Effector CD4-positive, alpha-beta T cell (primary cell): ENCODE data around the gene P2RY8.
"Not testable (repeated sequence)": the region's sequence is repeated elsewhere in the genome, so short reads cannot be mapped to it uniquely, and the experiment has no call there.

ENCODE experiments used
- DNase-seq: peaks from one replicate; pipeline ENCODE4 v3.0.0-alpha.2; 2020

Gene P2RY8

DNA sequence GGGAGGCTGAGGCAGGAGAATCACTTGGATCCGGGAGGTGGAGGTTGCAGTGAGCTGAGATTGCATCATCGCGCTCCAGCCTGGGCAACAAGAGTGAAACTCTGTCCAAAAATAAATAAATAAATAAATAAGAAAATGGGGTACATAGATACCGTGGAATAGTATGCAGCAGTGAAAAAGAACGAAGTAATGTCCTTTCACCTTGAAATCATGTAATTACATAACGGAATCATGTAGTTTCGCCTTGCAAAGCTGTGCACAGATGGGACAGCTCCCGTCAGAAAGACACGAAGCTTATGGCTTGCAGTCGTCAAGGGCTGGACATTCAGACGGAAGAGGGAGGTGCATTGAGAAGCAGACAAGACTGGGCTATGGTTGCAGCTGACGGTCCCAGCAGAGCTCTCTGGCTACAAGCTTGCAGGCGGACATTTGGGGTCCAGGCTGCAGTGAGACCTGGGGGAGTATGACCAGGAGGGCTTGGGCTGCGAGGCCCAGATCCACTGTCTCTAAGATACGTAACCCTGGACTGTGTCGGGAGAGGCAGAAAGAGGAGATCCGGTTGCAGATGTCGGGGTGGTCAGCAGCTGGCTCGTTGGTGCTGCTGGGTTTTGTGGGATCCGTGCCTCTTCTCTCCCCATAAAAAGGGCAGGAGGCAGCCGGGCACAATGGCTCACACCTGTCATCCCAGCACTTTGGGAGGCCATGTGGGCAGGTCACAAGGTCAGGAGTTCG is 6.2 kb upstream of the P2RY8 start:
- no peak for DNase-seq

DNA sequence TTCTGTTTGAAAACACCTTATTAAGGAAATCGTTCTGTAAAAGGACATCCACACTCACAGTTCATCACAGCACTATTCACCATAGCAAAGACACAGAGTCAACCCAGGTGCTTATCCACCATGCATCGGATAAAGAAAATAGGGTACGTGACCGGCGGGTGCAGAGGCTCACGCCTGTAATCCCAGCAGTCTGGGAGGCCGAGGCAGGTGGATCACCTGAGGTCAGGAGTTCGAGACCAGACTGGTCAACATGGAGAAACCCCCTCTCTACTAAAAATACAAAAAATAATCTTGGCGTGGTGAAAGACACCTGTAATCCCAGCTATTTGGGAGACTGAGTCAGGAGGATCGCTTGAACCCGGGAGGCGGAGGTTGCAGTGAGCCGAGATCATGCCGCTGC is 2.2 kb upstream of the P2RY8 start:
- not testable (repeated sequence) for DNase-seq

DNA sequence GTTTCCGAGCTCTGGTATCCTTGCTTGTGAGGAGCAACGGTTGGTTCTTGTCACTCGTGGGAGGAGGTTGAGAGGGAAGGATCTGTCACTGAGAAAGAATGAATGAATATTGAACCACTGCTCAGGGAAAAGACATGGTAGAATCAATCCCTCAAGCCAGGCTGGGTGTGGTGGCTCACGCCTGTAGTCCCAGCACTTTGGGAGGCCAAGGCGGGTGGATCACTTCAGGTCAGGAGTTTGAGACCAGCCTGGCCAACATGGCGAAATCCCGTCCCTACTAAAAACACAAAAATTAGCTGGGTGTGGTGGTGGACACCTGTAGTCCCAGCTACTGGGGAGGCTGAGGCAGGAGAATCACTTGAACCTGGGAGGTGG is 718 bp upstream of the P2RY8 start:
- not testable (repeated sequence) for DNase-seq

DNA sequence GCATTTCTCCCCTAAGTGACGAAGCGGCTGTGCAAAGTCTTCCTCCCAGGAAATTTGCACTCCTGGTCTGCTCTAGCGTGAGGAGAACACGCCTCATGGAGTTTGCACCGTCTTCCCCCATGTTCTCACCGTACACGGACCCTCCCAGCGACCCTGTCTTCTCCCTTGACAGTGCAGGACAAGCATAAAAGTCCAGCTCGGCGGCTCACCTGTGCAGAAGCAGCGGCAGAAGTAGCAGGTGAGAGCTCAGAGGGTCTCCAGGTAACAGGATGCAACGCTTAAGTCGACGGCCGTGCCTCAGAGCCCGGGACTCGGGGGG is 314 bp downstream of the P2RY8 start:
- DNase-seq, result no peak

DNA sequence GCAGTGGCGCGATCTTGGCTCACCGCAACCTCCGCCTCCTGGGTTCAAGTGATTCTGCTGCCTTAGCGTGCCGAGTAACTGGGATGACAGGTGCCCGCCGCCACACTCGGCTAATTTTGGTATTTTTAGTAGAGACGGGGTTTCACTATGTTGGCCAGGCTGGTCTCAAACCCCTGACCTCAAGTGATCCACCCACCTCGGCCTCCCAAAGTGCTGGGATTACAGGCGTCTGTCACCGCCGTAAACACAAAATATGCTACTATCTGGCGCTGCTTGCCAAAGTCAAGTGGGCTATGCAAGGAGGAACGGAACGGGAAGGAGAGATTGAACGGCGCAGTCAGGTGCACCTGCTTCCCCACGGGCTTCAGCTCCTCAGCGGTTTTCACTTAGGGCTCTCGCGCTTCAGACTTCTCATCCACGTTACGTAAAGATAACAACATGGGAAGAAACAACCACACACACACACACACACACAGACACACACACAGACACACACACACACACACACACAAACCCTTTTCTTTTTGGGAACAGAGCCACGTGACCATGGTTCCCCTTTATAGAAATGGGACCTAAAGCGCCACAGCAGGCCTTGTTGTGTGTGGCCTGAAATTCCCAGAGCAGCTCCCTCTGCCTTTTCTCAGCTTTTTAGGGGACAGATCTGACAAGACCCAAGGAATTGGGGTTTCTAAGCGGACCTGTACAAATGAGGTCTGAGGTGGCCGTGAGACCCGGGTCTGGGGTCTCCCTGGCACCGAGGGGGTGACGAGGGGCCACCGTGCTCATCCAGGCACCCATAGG is 1.5 kb downstream of the P2RY8 start:
- peak; percentile 12 for DNase-seq

DNA sequence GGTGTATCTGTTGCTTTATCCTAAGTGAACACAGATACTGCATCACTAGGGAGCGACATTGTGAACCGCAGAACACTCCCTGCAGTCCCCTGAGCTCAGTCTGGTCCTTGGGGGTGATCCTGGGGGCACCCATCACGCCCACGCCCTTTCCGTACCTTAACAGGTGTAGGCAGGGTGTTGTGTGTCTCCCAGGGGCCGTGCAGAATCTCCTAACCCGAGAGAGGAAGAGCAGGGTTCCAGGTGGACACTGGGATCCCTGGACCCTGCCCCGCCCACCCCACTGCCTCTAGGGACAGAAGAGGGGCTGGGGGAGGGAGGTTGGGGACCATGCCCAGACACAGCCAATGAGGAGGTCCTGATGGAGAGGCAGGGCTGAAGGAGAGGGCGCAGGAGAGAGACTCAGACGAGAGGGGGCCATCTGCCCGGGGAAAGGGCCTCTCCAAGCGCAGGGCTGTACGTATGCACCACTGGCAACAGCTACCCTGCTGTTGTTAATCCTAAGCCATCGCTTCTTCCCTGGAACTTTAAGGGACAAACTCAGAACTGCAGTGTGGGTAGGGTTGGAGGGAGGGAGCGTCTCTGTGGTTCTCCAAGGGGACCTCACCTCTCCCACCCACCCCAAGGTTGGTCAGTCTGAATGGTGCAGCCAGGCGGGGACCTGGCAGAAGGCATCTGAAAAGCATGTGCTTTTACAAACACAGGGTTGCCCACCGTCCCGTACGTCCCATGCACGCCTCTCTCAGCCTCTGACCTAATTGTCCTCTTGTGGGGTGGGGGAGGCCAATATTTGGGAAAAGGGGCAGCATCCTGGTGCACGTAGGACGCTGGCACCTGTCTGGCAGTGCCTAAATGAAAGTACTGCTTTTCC is 2.5 kb downstream of the P2RY8 start:
- peak; percentile 11 for DNase-seq

DNA sequence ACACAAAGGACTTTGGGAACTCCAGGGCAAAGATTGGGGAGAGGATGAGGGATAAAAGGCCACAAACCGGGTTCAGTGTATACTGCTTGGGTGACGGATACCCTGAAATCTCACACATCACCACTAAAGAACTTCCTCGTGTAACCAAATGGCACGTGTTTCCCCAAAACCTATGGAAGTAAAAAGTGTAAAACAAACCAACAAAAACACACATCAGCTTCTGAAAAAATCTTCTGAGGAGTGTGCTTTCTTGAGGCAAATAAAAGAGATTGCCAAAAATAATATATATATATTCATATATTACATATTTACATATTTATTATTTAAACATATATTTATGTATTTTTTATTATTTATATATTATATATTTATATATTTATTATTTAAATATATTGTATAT is 3.9 kb downstream of the P2RY8 start:
- no peak for DNase-seq

DNA sequence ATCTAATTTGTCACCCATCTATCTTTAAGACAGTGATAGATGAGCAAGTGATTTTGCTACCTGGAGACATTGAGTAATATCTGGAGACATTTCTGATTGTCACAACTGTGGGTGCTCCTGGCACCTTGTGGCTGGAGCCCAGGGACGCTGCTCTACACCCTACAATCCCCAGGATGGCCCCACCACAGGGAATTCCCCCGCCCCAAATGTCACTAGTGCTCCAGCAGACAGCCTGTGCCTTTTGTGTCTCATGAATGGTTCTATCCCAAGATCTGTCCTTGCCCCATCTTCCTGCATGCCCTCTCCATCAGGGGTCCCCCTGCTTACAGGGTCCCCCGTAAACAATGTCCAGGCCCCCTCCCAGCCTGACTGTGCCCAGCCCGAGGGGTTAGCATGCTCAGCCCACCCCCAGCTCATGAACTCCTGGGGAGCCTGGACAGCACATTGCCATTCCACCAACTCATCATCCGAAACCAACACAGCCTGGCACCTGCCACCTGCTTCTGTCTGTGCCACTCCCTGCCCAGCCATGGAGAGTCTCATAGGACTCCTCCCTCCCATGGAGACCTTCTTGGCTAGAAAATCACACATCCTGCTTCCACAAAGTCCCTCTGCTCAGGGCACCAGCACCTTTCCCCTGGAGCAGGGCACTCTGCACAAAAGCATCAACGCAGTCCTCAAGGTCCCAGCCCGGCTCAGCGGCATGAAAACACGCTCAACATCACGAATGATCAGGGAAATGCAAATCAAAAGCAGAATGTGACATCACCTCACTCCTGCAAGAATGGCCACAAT is 5.7 kb downstream of the P2RY8 start:
- no peak for DNase-seq

DNA sequence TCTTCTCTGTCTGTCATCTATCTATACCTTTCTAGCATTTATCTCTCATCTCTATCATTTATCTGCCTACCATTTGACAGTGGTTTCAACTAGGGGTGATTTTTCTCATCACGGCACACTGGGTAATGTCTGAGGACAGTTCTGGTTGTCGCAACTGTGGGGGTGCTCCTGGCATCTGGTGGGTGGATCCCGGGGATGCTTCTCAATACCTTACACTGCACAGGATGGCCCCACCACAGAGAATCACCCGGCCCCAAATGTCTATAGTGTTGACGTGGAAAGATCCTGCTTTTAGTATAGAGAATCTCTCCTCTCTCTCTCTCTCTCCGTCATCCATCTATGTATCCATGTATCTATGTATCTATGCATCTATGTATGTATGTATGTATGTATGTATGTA is 7.2 kb downstream of the P2RY8 start:
- DNase-seq, result no peak

DNA sequence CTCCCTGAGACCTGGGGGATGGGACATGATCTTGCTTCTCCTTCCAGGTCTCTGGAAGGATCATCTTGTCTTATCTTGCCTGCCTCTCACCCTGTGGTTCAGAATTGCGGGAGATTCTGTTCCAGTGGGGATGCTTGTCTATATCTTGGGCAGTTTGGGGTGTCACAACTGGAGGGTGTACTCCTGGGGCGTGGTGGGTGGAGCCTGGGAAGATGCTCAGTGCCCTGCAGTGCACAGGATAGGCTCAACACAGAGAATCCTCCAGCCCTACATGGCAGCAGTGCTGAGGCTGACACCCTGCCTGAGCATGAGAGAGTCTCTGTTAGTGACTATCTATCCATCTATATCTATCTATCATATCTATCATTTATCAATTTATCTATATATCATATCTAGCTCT is 7.7 kb downstream of the P2RY8 start:
- DNase-seq, result no peak

DNA sequence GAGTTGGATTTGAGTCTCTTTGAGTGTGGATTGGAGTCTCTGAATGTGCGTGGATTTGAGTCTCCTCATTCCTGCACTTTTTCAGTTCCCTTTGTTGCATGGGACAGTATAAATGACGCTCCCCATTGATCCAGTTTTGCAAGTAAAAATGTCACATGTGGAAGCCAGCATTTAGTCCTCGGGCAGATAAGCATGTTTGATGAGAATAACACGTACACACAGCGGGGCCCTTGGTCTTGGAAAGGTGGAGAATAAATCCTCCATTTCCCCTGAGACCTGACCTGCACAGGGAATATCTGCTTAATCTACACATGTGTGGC is 8.1 kb downstream of the P2RY8 start:
- no peak for DNase-seq

DNA sequence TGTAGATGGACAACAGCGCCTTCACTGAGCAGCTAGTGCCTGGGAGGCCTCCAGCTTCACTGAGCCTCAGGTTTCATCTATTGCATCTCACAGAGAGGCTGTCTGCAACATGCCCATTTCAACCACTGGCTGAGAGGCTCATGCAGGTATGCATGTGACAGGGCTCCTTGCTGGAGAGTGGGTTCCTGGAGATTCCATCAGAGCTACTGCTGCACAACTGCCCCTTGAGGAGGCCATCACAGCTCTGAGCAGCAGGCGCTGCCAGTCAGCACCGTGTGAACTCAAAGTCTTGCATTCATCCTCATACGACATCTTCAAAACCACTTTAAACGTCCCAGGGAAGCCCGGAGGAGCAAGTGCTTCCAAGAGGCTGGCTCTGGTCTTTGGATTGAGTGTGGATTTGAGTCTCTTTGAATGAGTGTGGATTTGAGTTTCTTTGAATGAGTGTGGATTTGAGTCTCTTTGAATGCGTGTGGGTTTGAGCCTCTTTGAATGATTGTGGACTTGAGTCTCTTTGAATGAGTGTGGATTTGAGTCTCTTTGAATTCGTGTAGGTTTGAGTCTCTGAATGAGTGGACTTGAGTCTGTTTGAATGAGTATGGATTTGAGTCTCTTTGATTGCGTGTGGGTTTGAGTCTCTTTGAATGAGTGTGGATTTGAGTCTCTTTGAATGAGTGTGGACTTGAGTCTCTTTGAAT is 8.7 kb downstream of the P2RY8 start:
- DNase-seq, result no peak

DNA sequence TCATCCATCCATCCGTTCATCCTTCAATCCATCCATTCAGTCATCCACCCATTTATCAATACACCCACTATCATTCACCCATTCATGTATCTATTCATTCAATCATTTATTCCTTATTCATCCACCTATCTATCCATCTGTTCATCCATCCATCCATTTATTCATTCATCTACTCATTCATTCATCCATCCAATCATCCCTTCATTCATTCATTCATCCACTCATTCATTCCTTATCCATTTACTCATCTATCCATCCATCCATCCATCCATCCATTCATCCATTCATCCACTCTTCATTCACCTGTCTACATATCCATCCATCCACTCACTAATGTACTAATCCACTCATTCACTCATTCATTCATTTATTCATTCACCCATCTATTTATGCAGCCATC is 9.5 kb downstream of the P2RY8 start:
- no peak for DNase-seq

DNA sequence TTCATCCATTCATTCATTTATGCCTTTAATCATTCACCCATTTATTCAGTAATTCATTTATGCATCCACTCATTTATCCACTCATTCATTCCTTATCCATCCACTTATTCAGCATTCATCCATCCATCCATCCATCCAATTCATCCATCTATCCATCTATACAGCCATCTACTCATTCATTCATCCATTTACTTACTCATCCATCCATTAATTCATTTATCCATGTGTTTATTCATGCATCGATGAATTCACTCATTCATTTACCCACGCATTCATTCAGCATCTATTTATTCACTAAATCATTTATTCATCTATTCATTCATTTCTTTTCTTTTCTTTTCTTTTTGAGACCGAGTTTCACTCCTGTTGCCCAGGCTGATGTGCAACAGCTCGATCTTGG is 10.4 kb downstream of the P2RY8 start:
- no peak for DNase-seq

DNA sequence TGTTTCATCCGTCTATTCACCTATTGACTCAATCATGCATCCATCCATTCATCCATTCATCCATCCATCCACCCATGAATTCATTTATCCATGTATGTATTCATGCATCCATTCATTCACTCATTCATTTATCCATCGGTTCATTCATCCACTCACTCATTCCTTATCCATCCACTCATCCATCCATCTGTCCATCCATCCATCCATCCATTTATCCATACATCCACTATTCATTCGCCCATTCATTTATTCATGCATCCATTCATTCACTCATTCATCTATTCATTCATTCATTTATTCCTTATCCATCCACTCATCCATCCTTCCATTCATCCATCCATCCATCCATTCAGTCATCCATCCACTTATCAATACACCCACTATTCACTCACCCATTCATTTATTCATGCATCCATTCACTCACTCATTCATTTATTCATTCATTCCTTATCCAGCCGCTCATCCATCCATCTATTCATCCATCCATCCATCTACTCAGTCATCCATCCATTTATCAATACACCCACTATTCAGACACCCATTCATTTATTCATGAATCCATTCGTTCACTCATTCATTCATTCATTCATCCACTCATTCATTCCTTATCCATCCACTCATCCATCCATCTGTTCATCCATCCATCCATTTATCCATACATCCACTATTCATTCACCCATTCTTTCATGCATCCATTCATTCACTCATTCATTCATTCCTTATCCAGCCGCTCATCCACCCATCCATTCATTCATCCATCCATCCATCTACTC is 11.2 kb downstream of the P2RY8 start:
- DNase-seq, result no peak

DNA sequence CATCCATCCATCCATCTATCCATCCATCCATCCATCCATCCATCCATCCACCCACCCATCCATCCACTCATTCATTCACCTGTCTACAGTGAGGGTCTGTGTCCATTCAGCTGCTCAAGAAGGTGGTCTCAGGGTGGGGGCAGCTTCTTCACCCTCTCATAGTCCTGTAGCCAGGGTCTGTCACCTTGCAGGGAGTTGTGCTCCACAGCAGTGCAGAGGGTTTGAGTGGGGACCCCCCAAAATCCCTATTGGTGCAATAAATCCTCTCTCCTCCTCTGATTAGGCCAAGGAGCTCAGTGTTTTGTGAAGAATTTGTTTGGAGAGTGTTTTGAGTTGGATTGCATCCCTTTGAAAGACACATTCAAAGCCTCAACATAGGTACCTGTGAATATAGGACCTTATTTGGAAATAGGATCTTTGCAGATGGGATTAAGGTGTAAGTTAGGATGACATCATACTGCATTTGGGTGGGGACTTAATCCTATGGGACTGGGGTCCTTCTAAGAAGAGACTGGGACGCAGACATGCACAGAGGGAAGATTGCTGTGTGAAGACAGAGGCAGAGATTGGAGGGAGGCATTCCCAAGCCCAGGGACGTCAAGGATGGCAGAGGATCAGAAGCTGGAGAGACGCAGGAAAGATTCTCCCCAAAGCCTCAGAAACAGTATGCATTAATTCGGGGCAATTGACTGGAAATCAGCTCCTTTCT is 12.0 kb downstream of the P2RY8 start:
- no peak for DNase-seq

DNA sequence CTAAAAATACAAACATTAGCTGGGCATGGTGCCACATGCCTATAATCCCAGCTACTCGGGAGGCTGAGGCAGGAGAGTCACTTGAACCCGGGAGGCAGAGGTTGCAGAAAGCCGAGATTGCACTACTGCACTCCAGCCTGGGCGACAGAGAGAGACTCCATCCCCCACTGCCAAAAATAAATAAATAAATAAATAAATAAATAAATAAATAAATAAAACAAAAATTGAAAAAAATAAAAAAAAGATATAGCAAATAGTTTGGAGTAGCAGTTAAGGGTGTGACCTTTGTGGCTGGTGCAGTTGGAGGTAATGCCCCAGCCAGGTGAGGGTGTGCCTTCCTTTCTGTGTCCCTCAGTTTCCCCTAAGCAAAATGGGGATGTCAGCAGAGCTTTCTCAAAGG is 14.1 kb downstream of the P2RY8 start:
- not testable (repeated sequence) for DNase-seq

DNA sequence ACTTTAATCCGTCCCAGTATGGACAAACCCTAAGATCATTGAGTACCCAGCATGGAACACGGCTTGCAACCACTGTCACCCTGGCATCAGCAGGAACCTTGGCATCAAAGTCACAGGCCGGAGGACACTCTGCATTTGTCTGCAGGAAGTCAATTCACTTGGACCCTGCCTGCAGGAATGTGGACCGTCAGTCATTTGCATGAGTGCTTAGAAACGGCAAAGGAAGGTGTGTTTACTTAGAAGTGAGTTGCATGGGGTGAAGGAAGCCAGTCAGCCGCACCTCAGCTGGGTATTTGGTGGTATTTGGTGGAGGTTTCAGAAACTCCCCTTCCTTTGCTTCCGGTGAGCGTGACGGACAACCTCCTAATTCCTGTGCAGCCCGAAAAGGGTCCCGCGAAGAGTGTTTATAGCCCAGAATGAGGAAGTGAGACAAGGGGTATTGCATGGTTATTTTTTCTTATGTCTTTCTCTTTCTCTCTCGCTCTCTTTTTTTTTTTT is 15.5 kb downstream of the P2RY8 start:
- DNase-seq, result peak; percentile 51

DNA sequence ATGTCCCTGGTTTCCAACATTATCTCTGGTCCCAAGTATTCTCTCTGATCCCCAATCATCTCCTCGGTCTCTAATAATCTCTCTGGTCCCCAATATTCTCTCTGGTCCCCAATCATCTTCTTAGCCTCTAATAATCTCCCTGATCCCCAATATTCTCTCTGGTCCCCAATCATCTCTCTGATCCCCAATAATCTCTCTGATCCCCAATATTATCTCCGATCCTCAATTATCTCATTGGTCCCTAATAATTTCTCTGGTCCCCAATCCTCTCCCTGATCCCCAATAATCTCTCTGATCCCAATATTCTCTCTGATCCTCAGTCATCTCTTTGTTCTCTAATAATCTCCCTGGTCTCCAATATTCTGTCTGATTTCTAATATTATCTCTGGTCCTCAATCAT is 16.6 kb downstream of the P2RY8 start:
- no peak for DNase-seq

DNA sequence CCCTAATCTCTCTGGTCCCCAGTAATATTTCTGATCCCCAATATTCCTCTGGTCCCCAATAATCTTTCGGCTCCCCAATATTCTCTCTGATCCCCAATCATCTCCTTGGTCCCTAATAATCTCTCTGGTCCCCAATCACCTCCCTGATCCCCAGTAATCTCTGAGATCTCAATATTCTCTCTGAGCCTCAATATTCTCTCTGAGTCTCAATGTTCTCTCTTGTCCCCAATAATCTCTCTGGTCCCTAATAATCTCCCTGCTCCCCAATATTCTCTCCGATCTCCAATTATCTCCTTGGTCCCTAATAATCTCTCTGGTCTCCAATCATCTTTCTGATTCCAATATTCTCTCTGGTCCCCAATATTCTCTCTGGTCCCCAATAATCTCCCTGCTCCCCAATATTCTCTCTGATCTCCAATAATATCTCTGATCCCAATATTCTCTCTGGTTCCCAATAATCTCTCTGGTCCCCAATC is 17.9 kb downstream of the P2RY8 start:
- DNase-seq, result no peak

DNA sequence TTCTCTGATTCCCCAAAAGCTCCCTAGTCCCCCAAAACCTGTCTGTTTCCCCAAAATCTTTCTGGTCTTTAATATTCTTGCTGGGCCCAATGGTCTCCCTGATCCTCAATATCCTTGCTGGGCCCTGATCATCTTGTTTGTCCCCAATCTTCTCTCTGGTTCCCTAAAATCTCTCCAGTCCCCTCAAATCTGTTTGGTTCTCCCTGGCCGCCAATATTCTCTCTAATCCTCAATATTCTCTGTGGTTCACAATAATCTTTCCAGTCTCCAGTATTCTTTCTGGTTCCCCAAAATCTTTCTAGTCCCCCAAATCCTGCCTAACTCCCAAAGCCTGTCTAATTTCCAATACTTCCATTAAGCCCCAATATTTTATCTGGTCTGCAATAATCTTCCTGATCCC is 18.5 kb downstream of the P2RY8 start:
- no peak for DNase-seq
